HCT116 (cell line): ENCODE measurements around the gene SLC25A47.

Experiments
- ATF3 ChIP-seq: IDR thresholded peaks from 2 replicates; pipeline ENCODE4 v1.6.1; 2012
- CTCF ChIP-seq, 3 experiments: fragments of 200-600 bp in 1 of 3; sonication (generic) in 1 of 3; IDR thresholded peaks in 2 of 3; conservative IDR thresholded peaks in 1 of 3; 2 replicates each; pipeline ENCODE4 v1.5.1; 2012 to 2017; ENCODE audit warnings: low read depth in 2 of 3, low read length in 2 of 3, antibody characterized with exemption in 1 of 3, borderline replicate concordance in 1 of 3, control low read depth in 1 of 3, mild to moderate bottlenecking in 1 of 3, mixed read lengths in 1 of 3, mixed run types in 1 of 3, moderate library complexity in 1 of 3; ENCODE audit not compliant: insufficient read depth in 1 of 3
- EZH2 ChIP-seq: fragments of 200-600 bp; sonication (generic); IDR thresholded peaks from 2 replicates; pipeline ENCODE4 v1.6.1; 2017; ENCODE audit warnings: antibody characterized with exemption, mixed run types
- EZH2phosphoT487 ChIP-seq: fragments of 200-600 bp; IDR thresholded peaks from 2 replicates; pipeline ENCODE4 v1.6.1; 2018; ENCODE audit warnings: antibody characterized with exemption, borderline replicate concordance
- POLR2A ChIP-seq: IDR thresholded peaks from 2 replicates; pipeline ENCODE4 v1.7.0; 2011; ENCODE audit warnings: borderline replicate concordance; ENCODE audit not compliant: insufficient read depth, insufficient read length; ENCODE audit errors: extremely low read depth
- POLR2AphosphoS5 ChIP-seq: IDR thresholded peaks from 2 replicates; pipeline ENCODE4 v1.6.1; 2011; ENCODE audit warnings: mild to moderate bottlenecking, low read depth, low read length, moderate library complexity
- REST ChIP-seq: IDR thresholded peaks from 2 replicates; pipeline ENCODE4 v1.6.1; 2012; ENCODE audit warnings: low read depth
- SIN3A ChIP-seq: IDR thresholded peaks from 2 replicates; pipeline ENCODE4 v1.6.1; 2012; ENCODE audit warnings: low read depth
- SRF ChIP-seq: IDR thresholded peaks from 2 replicates; pipeline ENCODE4 v1.6.1; 2012; ENCODE audit warnings: low read depth
- TCF7L2 ChIP-seq: IDR thresholded peaks from 2 replicates; pipeline ENCODE4 v1.7.0; 2011; ENCODE audit warnings: borderline replicate concordance, inconsistent platforms; ENCODE audit not compliant: insufficient read depth, insufficient read length; ENCODE audit errors: extremely low read depth
- ZBTB33 ChIP-seq: IDR thresholded peaks from 2 replicates; pipeline ENCODE4 v1.6.1; 2011; ENCODE audit warnings: mild to moderate bottlenecking, low read length, moderate library complexity; ENCODE audit not compliant: insufficient replicate concordance; ENCODE audit errors: extremely low read depth
- ZNF274 ChIP-seq: fragments of 200-500 bp; sonication (Bioruptor generic); IDR thresholded peaks from 2 replicates; pipeline ENCODE4 v1.6.1; 2014; ENCODE audit warnings: mild to moderate bottlenecking, low read depth, low read length, inconsistent platforms

GRCh38 chr14:100327128-100327527, 4.0 kb downstream of the SLC25A47 start:
- TF ChIP-seq CTCF (IDR thresholded peaks at IDR 0.05 in 2 of 3, conservative IDR thresholded peaks at IDR 0.05 in 1 of 3; ENCODE audit: borderline replicate concordance in 1 of 3, insufficient read depth in 1 of 3, low read depth in 2 of 3, low read length in 2 of 3), result no peak
- no peak for TF ChIP-seq POLR2AphosphoS5
- TF ChIP-seq POLR2A, result no peak
- no peak for TF ChIP-seq SRF
- TF ChIP-seq ZNF274, result no peak
- no peak for TF ChIP-seq ATF3
- no peak for TF ChIP-seq TCF7L2
- no peak for TF ChIP-seq SIN3A
- no peak for TF ChIP-seq ZBTB33
- TF ChIP-seq REST, result no peak
- TF ChIP-seq EZH2phosphoT487, result no peak
- TF ChIP-seq EZH2, result no peak
